DOHH2 (cell line): ENCODE results near the gene XPOT.
A peak's percentile ranks its signal among the peaks of the same experiment; 100 is the strongest.

ENCODE experiments used
- H3F3A ChIP-seq: fragments of 200-600 bp; sonication (generic), shearing (Covaris generic); 2 replicates; pipeline ENCODE4 v1.6.0; 2016; ENCODE audit warnings: antibody characterized with exemption, mild to moderate bottlenecking; ENCODE audit not compliant: control insufficient read depth, insufficient read depth
- H3K27ac ChIP-seq: fragments of 200-600 bp; sonication (generic); 2 replicates; pipeline ENCODE4 v1.5.1; 2014; ENCODE audit warnings: low read depth, mild to moderate bottlenecking, low read length, moderate library complexity
- H3K27me3 ChIP-seq: fragments of 200-600 bp; sonication (generic); 2 replicates; pipeline ENCODE4 v1.6.1; 2014; ENCODE audit warnings: mild to moderate bottlenecking, low read length, mixed read lengths; ENCODE audit not compliant: control insufficient read depth
- H3K36me3 ChIP-seq: fragments of 200-600 bp; sonication (generic); 2 replicates; pipeline ENCODE4 v1.6.1; 2014; ENCODE audit warnings: mild to moderate bottlenecking, low read length, moderate library complexity, mixed read lengths; ENCODE audit not compliant: control insufficient read depth
- H3K4me1 ChIP-seq: fragments of 200-600 bp; sonication (generic); 2 replicates; pipeline ENCODE4 v1.6.1; 2014; ENCODE audit warnings: mild to moderate bottlenecking, low read length, mixed read lengths; ENCODE audit not compliant: control insufficient read depth
- H3K4me2 ChIP-seq: fragments of 200-600 bp; sonication (generic); 2 replicates; pipeline ENCODE4 v1.6.0; 2014; ENCODE audit warnings: mild to moderate bottlenecking, low read length, moderate library complexity
- H3K4me3 ChIP-seq: fragments of 200-600 bp; sonication (generic); 2 replicates; pipeline ENCODE4 v1.5.1; 2014; ENCODE audit warnings: mild to moderate bottlenecking, low read length, mixed read lengths
- H3K79me2 ChIP-seq: fragments of 200-600 bp; sonication (generic); 2 replicates; pipeline ENCODE4 v1.6.1; 2014; ENCODE audit warnings: mild to moderate bottlenecking, low read length, mixed read lengths; ENCODE audit not compliant: control insufficient read depth
- H3K9me2 ChIP-seq: fragments of 200-600 bp; sonication (generic); replicated peaks from 2 replicates; pipeline ENCODE4 v1.6.1; 2014; ENCODE audit warnings: mild to moderate bottlenecking, low read length, mixed read lengths; ENCODE audit not compliant: control insufficient read depth
- H3K9me3 ChIP-seq: fragments of 200-600 bp; sonication (generic); 2 replicates; pipeline ENCODE4 v1.6.1; 2014; ENCODE audit warnings: antibody characterized with exemption, low read length, mixed read lengths; ENCODE audit not compliant: control insufficient read depth, insufficient read depth
- H4K20me1 ChIP-seq: fragments of 200-600 bp; sonication (generic); 2 replicates; pipeline ENCODE4 v1.6.0; 2014; ENCODE audit warnings: low read depth, mild to moderate bottlenecking, antibody characterized with exemption, low read length, moderate library complexity; ENCODE audit not compliant: control insufficient read depth, insufficient read depth
- EZH2phosphoT487 ChIP-seq: fragments of 200-600 bp; sonication (generic); IDR thresholded peaks from 2 replicates; pipeline ENCODE4 v1.6.1; 2017; ENCODE audit warnings: borderline replicate concordance, mild to moderate bottlenecking, antibody characterized with exemption, low read length, moderate library complexity, mixed read lengths
- TF ChIP-seq, protein P1 (sequence below): fragments of 200-600 bp; sonication (generic); IDR thresholded peaks from one replicate; pipeline ENCODE4 v1.5.1; 2014; ENCODE audit warnings: antibody characterized with exemption, mild to moderate bottlenecking, low read depth, low read length; ENCODE audit not compliant: poor library complexity, severe bottlenecking

Gene XPOT

DNA sequence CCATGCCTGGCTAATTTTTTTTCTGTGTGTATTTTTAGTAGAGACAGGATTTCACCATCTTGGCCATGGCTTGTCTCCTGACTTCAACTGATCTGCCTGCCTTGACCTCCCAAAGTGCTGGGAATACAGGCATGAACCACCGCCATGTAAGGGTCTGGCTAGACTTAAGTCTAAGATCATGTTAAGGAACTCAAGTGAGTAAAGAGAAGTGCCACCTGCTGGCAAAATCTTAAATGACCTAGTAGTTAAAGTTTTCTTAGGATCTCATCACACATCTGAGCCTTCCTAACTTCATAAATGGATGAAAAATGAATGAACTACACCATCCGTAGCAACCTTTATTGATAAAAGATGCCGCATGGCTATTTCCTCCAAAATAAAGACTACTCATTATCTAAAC lies 12.0 kb upstream of the XPOT start:
- Histone ChIP-seq H3K9me3 (no peaks in the 10 kb centered on the region), H3K9me2 (no peaks in the 10 kb centered on the region), H3K27ac (no peak overlapping the region), H3K79me2 (no peaks in the 10 kb centered on the region), H3K27me3 (no peaks in the 10 kb centered on the region), H3F3A (no peaks in the 10 kb centered on the region), H3K36me3 (no peaks in the 10 kb centered on the region), H3K4me2 (no peak overlapping the region), H4K20me1 (no peaks in the 10 kb centered on the region), H3K4me3 (no peak overlapping the region), H3K4me1 (no peaks in the 10 kb centered on the region)
- TF ChIP-seq, protein P1, sequence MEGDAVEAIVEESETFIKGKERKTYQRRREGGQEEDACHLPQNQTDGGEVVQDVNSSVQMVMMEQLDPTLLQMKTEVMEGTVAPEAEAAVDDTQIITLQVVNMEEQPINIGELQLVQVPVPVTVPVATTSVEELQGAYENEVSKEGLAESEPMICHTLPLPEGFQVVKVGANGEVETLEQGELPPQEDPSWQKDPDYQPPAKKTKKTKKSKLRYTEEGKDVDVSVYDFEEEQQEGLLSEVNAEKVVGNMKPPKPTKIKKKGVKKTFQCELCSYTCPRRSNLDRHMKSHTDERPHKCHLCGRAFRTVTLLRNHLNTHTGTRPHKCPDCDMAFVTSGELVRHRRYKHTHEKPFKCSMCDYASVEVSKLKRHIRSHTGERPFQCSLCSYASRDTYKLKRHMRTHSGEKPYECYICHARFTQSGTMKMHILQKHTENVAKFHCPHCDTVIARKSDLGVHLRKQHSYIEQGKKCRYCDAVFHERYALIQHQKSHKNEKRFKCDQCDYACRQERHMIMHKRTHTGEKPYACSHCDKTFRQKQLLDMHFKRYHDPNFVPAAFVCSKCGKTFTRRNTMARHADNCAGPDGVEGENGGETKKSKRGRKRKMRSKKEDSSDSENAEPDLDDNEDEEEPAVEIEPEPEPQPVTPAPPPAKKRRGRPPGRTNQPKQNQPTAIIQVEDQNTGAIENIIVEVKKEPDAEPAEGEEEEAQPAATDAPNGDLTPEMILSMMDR = peak; percentile 52
- TF ChIP-seq EZH2phosphoT487 = no peak

DNA sequence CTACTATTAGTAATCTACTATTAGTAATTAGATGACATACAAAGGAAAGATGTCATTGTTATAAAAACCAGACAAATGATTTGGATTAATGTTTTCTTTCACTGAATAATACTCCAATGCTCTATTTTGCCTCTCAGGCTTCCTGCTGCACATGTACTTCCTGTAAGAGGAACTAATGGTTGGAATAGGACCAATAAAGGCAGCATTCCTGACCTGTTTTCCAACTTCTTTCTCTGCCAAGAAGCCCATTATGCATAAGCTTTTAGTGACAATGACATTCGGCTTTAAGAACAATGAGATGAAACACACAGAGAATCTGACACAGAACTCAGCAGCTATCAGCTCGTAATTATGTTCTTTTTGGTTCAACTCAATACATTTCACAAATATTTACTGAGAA lies 8.5 kb upstream of the XPOT start:
- H3K27ac ChIP-seq = no peak overlapping the region
- TF ChIP-seq, protein P1 = no peak
- TF ChIP-seq EZH2phosphoT487 = no peak
- no peaks in the 10 kb centered on the region for H3K9me2 ChIP-seq
- H3F3A ChIP-seq = no peaks in the 10 kb centered on the region
- H4K20me1 ChIP-seq = no peaks in the 10 kb centered on the region
- no peak overlapping the region for H3K4me2 ChIP-seq
- H3K36me3 ChIP-seq = no peaks in the 10 kb centered on the region
- no peaks in the 10 kb centered on the region for H3K27me3 ChIP-seq
- no peaks in the 10 kb centered on the region for H3K79me2 ChIP-seq
- H3K4me3 ChIP-seq = no peak overlapping the region
- H3K9me3 ChIP-seq = no peaks in the 10 kb centered on the region
- H3K4me1 ChIP-seq = no peaks in the 10 kb centered on the region

DNA sequence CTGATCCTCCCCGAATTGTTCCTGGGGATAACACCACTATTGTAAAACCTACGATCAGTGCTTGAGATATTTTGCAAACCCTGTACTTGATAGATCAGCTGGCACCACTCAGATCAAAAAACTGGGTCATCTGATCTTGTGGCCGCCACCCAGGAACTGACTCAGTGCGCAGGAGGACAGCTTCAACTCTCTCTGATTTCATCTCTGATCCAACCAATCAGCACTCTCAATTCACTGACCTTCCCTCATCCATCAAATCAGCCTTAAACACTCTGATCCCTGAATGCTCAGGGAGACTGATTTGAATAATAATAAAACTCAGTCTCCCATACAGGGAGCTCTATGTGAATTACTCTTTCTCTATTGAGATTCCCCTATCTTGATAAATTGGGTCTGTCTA lies 4.2 kb upstream of the XPOT start:
- Histone ChIP-seq H3K27me3 (no peaks in the 10 kb centered on the region), H3K9me2 (no peaks in the 10 kb centered on the region), H3K4me2 (no peak overlapping the region), H3K79me2 (peaks cover 7% of the 10 kb centered on the region), H3K4me1 (peaks cover 7% of the 10 kb centered on the region), H3K4me3 (no peak overlapping the region), H4K20me1 (no peaks in the 10 kb centered on the region), H3K27ac (no peak overlapping the region), H3K9me3 (no peaks in the 10 kb centered on the region), H3K36me3 (peaks cover 6% of the 10 kb centered on the region), H3F3A (no peaks in the 10 kb centered on the region)
- TF ChIP-seq EZH2phosphoT487 = no peak
- TF ChIP-seq, protein P1 = no peak

DNA sequence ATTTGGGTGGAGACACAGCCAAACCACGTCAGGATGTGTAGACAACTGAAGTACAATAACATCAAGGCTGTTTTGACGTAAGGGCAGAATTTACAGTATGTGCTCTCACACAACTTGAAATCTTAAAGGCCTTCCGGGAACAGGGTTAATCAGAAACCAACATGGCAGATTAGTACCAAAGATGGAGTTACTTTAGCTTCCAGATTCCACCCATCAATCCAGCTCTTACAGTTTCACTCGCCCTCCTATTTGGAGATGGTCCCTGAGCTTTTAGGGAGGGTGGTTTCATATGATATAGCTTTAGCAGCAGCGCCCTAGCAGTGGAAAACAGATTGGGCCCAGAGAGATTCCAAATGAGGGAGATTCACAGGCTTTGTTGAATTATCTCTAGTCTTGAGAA lies 2.0 kb upstream of the XPOT start:
- Histone ChIP-seq H3K79me2 (peaks cover 28% of the 10 kb centered on the region), H3K4me3 (no peak overlapping the region), H3K4me2 (no peak overlapping the region), H3K9me3 (no peaks in the 10 kb centered on the region), H3K36me3 (peaks cover 13% of the 10 kb centered on the region), H4K20me1 (no peaks in the 10 kb centered on the region), H3F3A (no peaks in the 10 kb centered on the region), H3K9me2 (no peaks in the 10 kb centered on the region), H3K27ac (no peak overlapping the region), H3K4me1 (peaks cover 22% of the 10 kb centered on the region), H3K27me3 (no peaks in the 10 kb centered on the region)
- TF ChIP-seq, protein P1 = no peak
- TF ChIP-seq EZH2phosphoT487 = no peak
